Activated T-cell treated with anti-CD3 and anti-CD28 coated beads for 4 hours (primary cell): ENCODE results near the gene RFX8.
"Not testable (repeated sequence)": the region's sequence is repeated elsewhere in the genome, so short reads cannot be mapped to it uniquely, and the experiment has no call there.

Experiments used
- DNase-seq: peaks from one replicate; pipeline ENCODE4 v3.0.0-alpha.2; 2020

RFX8 gene

DNA sequence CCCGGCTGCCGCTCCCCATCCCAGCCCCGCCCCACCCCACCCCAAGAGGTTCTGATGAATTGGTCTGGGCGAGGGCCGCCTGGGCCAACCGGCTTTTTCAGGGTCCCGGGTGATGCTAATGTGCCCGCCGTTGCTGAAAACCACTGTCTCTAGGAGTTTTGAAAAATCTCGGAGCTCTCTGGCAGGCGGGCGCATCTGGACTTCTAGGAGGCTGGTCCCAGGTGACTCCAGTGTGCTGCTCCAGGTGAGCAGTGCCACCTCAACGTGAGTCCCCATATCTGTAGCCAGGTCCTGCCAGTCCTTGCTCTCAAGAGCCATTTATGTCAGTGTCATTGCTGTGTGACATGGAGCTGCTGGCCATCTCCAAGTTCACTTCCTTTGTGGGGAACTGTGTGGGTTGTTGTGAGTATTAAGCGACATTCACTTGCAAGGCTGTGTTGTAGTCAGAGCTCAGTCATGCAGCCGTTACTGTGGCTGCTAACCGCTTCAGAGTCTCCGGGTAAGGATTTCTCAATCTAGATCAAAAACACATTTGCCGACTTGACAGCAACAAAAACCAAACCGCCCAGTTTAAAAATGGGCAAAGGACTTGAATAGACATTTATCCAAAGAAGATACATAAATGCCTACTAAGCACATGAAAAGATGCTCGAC, at the start of gene RFX8:
RFX8 (minus strand) TSS at position 382 of the 654 bp plus-strand sequence. CDS start 8,264 bp downstream, outside the sequence.
- DNase-seq, result peak; percentile 31

DNA sequence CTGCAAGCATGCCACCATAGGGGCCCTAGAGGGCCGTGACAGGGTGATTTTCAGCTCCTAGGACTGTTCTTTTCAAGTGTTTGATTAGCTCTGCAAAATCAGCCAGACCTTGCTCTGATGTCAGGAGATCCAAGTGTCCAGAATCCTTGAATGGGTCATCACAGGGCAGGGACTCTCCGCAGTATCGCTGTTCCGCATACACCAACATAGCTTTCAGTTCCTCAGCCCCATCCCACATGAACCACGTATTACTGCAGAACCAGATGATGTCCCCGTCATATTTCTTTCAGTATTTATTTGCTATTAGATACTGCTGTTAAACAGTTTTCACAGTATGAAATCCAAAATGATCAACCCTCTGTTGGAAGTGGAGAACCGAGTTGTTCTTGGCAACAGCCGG, 46.6 kb upstream of the RFX8 start:
- no peak for DNase-seq

DNA sequence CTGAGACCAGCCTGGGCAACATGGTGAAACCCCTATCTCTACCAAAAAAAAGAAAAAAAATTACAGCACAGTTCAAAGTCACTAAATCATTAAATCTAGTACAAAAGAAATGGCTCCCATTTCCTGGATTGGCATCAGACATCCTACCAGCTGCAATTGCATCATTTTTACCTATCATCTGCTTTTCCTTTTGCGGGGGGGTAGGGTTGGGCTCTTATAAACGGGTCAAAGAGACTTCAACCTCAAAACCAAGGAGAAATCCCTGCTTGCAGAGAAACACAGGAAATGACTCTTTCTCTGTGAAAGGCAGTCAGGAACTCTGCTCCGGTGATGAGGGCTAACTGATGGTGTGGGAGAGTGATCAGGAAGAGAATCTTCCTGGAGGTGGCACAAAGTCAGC, 45.3 kb upstream of the RFX8 start:
- DNase-seq, result no peak

DNA sequence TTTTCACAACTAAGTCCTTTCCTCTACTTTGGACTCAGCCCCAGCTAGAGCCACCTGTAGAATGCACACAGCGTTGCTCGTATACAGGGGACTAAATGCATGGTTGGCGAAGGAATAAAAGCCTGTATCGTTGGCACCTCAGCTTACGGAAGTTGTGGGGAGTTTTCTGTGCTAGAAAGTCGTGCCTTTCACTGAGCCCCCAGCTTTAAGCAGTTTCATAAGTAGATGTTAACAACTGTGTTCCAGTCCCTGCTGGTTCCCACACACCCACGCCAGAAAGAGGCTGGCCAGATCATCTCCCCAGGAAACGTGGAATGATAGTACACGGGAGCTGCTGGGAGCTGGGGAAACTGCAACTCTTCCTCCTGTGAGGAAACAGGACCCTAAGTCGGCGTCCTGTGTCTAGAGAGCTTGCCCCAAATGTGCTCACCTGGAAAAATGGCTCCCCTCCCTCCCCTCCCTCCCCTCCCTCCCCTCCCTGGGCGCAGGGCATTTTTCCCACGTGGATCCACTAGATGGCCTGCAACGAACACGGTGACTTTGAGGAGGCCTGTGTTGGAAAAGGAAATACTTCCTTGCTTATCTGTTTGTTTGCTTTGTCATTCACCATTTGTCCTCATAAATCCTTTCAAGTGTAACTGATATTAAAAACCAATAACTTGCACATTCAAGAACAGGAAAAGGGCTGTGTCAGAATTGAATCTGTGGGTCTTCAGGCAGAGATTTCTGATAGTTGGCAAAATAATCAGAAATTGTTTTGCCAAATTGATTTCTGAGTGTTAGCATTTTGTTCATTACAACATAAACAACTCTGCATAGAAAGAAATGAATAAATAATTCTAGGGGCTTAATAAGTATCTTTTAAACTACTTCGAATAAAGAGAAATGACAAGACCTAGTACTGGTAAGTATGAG, 43.9 kb upstream of the RFX8 start:
- no peak for DNase-seq

DNA sequence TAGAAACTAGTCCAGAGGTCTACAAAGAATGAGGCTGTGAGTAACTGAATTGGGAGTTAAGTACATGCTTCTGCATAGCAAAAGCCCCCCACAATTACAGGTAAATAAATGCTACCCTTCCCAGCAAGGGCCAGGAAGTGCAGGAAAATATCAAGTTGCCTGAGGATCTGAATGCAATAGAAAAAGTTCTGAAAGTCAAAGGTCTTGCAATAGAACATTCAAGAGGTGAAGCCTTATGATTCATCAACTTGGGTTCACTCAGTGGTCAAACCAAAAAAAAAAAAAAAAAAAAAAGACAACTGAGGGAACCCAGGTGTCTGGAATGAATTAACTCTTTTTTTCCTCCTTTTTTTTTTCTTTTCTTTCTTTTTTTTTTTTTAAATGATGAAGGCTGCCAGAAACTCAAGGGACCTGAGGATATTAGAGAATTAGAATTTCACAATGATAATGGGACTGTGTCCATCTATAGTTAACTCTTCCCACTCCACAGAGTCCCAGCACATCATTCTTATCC, 42.9 kb upstream of the RFX8 start:
- no peak for DNase-seq

DNA sequence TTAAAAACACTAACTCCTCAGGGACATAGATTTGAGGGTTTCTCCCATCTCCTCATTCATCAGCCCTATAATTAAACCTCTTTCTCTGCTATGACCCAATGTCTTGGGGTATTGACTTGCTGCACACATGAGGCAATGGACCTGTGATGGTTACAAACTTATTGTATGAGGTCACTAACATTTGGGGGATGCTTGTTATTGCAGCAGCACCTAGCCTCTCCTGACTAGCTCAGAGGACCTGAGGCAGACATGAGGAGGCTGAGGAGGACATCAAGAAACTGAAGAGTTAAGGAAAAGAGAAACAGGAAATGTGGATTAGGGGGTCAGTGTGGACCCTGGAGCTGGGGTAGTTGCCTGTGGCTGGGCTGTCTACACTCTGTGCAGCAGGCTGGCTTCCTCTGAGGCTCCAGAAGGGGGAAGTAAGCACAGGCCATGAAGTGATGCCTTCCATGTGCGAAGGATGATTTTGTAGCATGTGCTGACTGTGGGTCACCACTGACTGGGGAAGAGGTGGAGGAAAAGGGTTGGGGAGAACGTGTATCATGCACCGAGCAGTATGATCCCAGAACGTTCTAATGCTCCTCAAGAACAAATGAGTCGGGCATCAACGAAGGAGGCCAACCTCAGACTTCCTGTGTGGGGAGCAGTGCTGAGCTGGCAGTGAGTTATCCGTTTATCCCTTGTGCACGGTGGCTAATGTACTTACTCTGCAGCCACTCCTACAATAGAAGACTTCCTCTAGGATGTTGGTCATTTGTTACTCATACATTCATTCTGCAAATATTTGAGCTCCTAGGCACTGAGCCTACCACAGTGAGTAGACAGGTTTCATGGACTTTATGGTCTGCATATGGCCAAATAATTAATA, 42.1 kb upstream of the RFX8 start:
- DNase-seq, result no peak

DNA sequence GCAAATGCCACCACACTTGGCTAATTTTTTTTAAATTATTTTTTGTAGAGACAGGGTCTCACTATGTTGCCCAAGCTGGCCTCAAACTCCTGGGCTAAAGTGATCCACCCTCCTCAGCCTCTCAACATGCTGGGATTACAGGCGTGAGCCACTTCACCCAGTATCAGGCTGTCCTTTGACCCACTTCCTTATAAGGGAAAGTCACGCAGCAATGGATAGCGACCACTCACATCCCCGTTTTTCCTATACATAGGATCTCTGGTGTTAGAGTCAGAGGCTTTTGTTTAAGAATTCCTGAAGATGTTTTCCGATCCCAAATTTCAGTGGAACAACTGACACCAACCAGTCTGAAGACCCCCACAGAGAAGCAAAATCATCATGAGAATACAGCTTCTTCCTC, 41.4 kb upstream of the RFX8 start:
- no peak for DNase-seq

DNA sequence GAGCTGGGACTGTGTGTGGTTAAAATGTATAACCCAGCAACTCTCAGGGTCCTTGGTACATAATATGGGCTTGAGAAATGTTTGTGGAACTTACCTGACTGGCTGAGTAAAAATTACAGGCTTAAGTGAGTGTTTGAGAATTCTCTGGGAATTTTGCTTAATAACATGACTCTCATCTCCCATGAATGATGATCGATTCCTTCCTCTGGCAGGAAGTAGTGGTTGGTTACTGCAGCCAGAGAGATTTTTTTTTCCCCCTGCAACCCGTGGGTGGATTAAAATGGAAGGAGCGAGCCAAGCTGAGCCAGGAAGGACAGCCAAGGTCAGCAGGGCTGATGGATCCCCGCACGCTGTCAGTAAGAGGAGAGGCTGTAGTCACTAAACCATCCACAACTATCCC, 40.6 kb upstream of the RFX8 start:
- DNase-seq, result no peak

DNA sequence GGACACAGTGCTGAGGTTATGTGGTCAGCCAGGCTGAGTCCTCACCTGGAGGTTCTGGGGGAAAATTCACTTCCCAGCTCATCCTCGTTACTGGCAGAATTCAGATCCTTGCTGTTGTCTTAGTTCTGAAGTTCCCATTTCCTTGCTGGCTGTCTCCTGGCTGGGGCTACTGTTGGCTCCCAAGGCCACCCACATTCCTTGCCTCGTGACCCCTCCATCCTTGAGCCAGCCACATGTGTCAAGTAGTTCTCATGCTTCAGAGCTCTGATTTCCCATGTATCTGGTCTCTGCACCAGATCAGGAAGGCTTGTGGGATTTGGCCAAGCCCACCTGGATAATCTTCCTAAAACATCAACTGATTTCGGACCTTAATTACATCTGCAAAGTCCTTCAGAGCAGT, 38.1 kb upstream of the RFX8 start:
- DNase-seq, result no peak

DNA sequence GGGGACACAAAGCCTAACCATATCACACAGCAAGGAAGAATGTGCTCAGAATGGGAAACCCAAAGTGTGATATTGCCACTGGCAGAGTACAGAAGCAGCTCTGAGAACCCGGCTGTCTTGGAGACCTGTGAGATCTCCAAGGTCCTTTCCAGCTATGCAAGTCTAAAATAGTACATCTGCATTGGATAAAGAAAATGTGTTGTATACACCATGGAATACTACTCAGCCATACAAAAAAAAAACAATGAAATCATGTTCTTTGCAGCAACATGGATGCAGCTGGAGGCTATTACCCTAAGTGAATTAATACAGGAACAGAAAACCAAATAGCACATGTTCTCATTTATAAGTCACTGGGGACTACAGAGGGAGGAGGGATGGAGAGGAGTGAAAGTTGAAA, 36.5 kb upstream of the RFX8 start:
- DNase-seq, result no peak

DNA sequence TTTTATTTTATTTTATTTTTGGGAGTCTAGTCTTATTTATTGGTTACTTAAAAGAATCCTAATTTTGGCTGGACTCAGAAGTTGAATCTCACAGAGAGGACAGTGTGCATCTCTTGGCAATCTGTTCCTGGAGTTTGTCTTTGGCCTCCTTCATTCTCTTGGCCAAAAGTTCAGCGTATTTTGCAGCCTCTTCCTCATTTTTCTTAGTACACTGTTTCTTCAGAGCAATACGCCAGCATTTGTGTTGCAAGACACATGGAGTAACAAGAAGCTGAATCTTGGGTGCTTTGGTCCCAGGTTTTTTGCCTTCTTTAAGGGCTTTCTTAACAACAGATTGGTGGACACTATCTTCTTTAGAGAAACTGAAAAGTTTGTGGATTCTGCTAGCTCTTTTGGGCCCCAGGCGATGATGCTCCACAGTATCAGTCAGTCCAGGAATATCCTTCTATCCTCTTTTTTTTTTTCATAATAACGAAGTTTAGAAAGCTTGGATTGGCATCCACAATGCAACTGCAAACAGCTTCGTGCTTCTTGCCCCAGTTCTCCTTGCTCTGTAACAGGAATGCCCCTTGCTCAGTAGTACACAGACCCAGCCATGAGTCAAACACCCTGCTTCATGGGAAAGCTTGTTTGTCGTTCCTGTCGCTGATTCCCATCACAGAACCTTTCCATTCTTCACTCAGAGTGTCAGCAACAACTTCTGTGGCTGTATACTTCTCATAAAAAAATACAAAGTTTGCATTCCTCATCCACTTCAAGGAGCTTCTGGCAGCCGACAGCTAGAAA, 34.8 kb upstream of the RFX8 start:
- no peak for DNase-seq

DNA sequence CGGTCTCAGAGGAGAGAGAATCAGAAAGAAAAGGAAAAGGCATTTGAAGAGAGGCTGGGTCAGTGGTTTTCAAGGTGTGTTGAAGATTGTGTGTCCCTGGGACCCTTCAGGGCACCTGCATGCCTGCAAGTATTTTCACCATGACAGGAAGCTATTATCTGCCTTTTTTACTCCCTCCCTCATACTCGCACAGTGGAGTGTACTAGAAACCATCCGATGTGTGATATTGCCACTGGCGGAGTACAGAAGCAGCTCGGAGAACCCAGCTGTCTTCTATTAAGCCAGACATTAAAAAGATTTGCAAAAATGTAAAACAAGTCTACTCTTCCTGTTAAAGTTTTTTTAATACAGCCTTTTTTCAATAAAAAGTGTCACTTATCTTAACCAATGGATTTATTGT, 33.7 kb upstream of the RFX8 start:
- no peak for DNase-seq

DNA sequence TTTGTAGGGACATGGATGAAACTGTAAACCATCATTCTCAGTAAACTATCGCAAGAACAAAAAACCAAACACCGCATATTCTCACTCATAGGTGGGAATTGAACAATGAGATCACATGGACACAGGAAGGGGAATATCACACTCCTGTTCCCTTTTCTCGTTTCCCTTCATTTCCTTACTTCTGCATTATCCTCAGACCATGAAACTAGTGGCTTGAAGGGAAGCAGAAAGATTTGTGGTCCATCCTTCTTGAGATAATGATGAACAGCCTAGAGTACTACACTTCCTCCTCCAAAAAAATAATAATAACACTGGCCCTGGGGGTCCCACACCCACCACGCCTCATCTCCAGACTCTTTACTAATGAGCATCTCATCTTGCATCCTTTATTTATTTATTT, 30.4 kb upstream of the RFX8 start:
- not testable (repeated sequence) for DNase-seq

DNA sequence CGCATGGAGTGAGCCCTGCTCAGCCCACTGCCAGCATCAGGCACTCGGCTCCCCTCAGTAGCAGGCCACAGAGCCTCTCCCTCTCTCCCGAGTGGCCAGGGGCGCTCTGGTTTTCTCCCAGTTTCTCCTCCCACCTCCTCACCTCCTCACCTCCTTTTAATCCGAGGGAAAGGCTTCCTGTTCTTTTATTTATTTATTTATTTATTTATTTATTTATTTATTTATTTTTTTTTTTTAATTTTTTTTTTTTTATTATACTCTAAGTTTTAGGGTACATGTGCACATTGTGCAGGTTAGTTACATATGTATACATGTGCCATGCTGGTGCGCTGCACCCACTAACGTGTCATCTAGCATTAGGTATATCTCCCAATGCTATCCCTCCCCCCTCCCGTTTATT, 29.8 kb upstream of the RFX8 start:
- not testable (repeated sequence) for DNase-seq

DNA sequence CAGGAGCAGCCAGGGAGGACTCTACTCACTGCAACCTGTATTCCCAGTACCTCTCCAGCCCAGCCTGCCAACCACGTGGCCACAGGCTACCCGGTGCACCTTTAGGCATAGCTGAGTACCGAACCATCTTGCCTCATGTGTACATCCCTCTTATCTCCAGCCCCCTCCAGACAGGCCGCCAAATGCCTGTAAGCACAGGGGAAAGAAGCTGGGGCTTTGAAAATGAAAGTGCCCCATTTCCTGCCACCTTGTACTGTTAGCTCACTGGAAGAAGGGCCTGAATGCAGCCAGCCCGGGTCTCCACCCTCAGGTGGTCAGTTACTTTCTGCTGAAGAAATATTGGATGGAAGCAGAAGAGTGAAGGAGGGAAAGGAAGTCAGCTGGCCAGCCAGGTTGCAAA, 27.2 kb upstream of the RFX8 start:
- no peak for DNase-seq

DNA sequence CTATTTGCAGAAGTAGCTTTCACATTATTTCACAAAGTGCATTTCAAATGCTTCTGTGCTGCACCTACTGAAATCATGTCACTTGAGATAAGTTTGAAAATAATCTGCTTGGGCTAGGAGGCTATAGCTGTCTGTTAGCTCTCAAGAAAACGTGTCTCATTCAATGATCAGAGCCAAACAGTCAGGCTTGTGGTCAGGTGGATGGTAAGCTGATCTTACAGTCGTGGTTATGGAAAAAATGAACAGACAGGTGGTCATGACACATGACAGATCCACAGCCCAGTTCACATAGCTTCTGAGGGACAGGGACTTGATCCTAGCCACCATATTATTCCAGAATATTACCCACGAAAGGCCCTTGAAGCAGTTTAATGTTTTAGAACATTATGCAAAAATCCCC, 26.5 kb upstream of the RFX8 start:
- DNase-seq, result no peak

DNA sequence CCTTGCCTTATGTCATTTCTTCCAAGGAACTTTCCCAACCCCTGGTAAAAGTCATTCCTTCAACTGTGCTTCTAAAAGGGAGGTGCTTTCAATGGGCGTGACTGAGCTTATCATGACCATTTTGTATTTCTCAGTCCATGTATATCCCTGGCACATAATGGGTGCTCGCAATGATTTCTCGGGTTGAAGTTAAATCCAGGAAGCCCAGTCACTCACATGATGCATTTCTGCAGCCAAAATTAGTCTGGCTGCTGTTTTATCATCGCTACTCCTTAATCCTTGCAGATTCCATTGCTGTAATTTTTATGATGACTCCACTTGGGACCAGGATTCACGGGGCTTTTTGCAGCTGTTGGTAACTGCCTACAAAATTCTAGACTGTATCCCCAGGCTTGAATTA, 25.9 kb upstream of the RFX8 start:
- DNase-seq, result no peak

DNA sequence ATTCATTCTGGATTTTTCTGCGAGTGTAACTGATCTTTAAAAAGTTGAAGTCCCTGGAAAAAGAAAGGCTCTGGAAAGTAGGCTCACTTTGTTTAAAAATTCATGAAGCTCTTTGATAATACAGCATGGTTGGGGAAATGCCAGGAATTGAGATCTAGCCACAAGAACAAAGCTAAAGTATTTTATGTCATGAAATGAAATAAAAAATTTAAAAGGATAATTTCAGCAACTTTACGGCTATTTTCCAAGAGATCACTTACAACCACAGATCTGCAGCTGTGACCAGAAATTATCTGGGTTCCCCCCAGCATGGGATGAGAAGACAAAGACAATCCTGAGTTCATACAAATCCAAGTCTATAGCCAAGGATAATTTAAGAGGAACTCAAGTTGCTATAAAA, 25.3 kb upstream of the RFX8 start:
- DNase-seq, result no peak

DNA sequence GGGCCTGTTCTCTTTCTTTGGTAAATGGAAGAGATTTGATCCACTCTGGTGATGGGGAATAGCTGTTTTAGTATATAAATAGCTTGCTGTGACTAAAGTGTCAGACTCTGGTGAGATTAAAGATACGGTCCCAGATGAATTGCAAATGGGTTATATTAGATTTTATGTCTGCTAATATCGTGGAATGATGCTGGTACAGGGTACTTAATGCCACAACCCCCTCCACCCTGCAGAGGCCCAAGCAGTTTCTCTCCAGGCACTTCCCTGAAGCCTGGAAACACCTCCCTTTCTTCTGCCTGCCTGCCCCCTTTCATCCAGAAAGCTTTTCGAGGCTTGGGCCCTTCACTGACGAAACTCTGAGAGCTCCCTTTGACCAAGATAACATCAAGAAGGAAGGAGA, 21.4 kb upstream of the RFX8 start:
- no peak for DNase-seq

DNA sequence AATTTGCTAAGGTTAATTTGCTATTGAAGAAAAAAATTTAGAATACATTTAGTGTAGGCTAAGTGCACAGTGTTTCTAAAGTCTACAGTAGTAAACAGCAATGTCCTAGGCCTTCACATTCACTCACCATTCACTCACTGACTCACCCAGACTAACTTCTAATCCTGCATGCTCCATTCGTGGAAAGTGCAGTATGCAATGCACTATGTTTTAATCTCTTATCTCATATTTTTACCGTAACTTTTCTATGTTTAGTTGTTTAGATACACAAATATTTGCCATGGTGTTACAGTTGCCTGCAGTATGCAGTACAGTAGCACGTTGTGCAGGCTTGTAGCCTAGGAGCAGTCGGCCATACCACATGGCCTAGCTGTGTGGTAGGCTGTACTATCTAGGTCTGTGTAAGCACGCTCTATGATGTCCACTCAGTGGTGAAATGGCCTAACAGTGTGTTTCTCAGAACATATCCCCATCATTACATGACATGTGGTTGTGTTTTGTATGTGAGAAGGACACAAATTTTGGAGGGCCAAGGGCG, 18.1 kb upstream of the RFX8 start:
- no peak for DNase-seq

DNA sequence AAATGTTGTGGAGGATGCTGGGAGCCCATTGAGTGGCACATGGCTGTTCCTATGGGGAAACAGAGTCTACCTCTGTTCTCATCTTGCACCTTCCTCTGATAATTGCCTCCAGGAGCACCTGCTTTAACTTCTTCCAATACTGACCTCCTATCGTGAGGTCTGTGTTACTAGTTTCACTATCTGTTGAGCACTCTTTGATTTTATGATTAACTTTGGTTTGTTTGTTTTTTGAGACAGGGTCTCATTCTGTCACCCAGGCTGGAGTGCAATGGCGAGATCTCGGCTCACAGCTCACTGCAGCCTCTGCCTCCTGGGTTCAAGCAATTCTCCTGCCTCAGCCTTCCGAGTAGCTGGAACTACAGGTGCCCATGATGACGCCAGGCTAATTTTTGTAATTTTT, 12.1 kb upstream of the RFX8 start:
- no peak for DNase-seq

DNA sequence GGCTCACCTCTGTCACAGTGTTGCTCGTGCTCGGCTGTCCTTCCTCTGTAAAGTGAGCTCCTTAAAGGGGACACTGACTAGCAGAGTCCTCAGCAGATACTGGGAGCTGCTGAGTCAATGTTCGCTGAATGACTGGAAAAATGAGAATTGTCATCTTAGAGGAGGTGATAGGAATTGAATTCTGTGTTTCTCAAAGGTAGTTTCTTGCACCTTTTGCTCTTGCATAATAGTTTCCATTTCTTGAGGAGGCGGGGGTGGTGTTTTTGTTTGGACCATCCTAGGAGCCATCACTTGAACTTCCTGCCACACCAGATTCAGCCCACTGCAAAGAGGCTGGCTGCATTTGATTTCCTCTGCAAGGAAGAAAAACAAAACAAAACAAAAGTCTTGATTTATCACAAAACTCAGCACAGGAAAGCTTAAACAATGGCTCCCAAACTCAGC, 11.4 kb upstream of the RFX8 start:
- no peak for DNase-seq
